Measurements from ENCODE around the gene IGFLR1. TPM values are rescaled to one million over a fixed set of nuclear protein-coding genes. Genes with fewer than 3 reads are reported as not detected.

The IGFLR1 gene
- total RNA-seq, 6 experiments from 2014 or later: 16.3 to 58.9 (median 29.3) TPM

- Histone ChIP-seq H3K27me3 (no peaks in the 10 kb centered on the region), H3K4me3 (no peak overlapping the region), H3K4me1 (no peaks in the 10 kb centered on the region), H3K36me3 (no peaks in the 10 kb centered on the region), H3K27ac (no peak overlapping the region), H3K9me3 (no peaks in the 10 kb centered on the region)
- DNase-seq (peak in 2 of 3 donors; percentile 15 to 53), ATAC-seq (peak in 2 of 4 donors; percentile 32 to 33)
- TF ChIP-seq CTCF (IDR thresholded peaks at IDR 0.05) (no peak), POLR2A (IDR thresholded peaks at IDR 0.05) (no peak)
- intact Hi-C loops (cut with DNase I): no loop called here
- WGBS (ENCODE audit: insufficient coverage, low coverage, low lambda C conversion rate, missing lambda C conversion rate): 80% methylated on average over 13 of the region's 34 CpGs
Observed at GRCh38 chr19:35767288-35768081, 25.2 kb upstream of the IGFLR1 start.

DNA sequence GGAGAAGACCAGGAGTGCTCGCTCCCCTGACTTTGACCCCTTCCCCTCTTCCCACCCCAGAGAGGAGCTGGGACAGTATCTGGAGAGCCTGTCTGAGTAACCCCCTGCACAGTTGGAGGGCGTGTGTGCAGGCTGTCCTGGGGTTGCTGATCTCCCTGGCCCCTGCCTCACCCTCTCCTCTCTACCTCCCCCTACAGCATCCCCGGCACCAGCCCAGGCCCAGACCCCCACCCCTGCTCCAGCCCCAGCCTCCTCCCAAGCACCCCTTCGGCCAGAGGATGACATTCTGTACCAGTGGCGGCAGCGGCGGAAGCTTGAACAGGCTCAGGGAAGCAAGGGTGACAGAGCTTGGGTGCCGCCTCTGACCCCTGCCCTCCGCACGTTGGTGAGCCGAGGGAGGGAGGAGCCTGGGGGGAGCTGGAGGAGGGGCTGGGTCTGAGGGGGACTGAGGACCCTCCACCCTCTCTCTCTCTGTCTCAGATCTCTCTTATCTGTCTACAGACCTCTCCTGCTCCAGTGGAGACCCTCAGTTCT is 24.4 kb upstream of the IGFLR1 start:
- H3K4me1 ChIP-seq: no peaks in the 10 kb centered on the region
- no peak overlapping the region for H3K27ac ChIP-seq
- WGBS (ENCODE audit: insufficient coverage, low coverage, low lambda C conversion rate, missing lambda C conversion rate): 71% methylated on average over 5 of the region's 11 CpGs
- no peak overlapping the region for H3K4me3 ChIP-seq
- ATAC-seq: peak in 2 of 4 donors; percentile 7 to 37
- no peaks in the 10 kb centered on the region for H3K27me3 ChIP-seq
- intact Hi-C loops (cut with DNase I): no loop called here
- TF ChIP-seq CTCF (IDR thresholded peaks at IDR 0.05): no peak
- TF ChIP-seq POLR2A (IDR thresholded peaks at IDR 0.05): no peak
- peak in 2 of 3 donors; percentile 13 to 39 for DNase-seq
- H3K9me3 ChIP-seq: no peaks in the 10 kb centered on the region
- peaks cover 0 to 4% (median 0%) of the 10 kb centered on the region in 4 donors for H3K36me3 ChIP-seq

DNA sequence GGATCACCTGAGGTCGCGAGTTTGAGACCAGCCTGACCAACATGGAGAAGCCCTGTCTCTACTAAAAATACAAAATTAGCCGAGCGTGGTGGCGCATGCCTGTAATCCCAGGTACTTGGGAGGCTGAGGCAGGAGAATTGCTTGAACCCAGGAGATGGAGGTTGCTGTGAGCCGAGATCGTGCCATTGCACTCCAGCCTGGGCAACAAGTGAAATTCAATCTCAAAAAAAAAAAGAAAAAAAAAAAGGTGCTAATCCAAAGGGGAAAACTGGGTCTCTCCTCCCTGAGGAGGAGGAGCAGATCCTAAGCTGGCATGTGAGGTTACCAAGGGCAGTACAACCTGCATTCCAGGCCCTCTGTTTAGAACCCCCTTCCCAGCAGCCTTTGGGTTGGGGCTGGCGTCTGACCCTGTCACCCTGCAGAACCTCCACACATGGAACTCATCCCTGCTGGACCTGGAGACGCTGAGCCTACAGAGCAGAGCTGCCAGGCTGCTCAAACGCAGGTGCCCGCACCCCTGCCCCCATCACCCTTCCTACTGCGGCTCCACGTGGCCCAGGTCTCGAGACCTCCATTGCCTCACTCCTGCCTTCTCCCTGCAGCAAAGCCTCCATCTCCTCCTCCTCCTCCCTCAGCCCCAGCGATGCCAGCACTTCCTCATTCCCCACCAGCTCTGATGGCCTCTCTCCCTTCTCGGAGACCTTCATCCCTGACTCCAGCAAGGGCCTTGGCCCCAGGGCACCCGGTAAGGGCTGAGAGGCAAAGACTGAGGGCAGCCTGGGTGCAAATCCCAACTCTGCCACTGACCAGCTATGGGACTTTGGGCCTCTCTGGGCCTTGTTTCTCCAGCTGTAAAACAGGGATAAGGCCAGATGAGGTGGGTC is 22.4 kb upstream of the IGFLR1 start:
- DNase-seq (peak in 1 of 3 donors; percentile 44), ATAC-seq (peak in 1 of 4 donors; percentile 5)
- Histone ChIP-seq H3K4me3 (no peak overlapping the region), H3K9me3 (no peaks in the 10 kb centered on the region), H3K36me3 (peaks cover 0 to 4% (median 0%) of the 10 kb centered on the region in 4 donors), H3K27me3 (no peaks in the 10 kb centered on the region), H3K4me1 (no peaks in the 10 kb centered on the region), H3K27ac (no peak overlapping the region)
- 100% methylated on average over 4 of the region's 17 CpGs for WGBS (ENCODE audit: insufficient coverage, low coverage, low lambda C conversion rate, missing lambda C conversion rate)
- intact Hi-C loops (cut with DNase I): no loop called here
- no peak for TF ChIP-seq CTCF (IDR thresholded peaks at IDR 0.05)
- no peak for TF ChIP-seq POLR2A (IDR thresholded peaks at IDR 0.05)

- H3K4me3 ChIP-seq: no peak overlapping the region
- DNase-seq (peak in 1 of 3 donors; percentile 47), ATAC-seq (peak in 1 of 4 donors; percentile 19)
- H3K27me3 ChIP-seq: no peaks in the 10 kb centered on the region
- TF ChIP-seq CTCF (IDR thresholded peaks at IDR 0.05) (peak in 1 of 4 donors; percentile 37), POLR2A (IDR thresholded peaks at IDR 0.05) (no peak)
- peaks cover 0 to 18% (median 9%) of the 10 kb centered on the region in 4 donors for H3K4me1 ChIP-seq
- H3K27ac ChIP-seq: no peak overlapping the region
- H3K9me3 ChIP-seq: no peaks in the 10 kb centered on the region
- 34% methylated on average over 3 of the region's 4 CpGs for WGBS (ENCODE audit: insufficient coverage, low coverage, low lambda C conversion rate, missing lambda C conversion rate)
- peaks cover 0 to 4% (median 0%) of the 10 kb centered on the region in 4 donors for H3K36me3 ChIP-seq
- intact Hi-C loops (cut with DNase I): no loop called here
Observed at GRCh38 chr19:35760711-35761349, 18.6 kb upstream of the IGFLR1 start.
